Measurements from ENCODE around the gene TSC1. TPM values are rescaled to one million over a fixed set of nuclear protein-coding genes. Genes with fewer than 3 reads are reported as not detected.
A peak's percentile ranks its signal among the peaks of the same experiment; 100 is the strongest.

Gene TSC1
- total and polyA plus RNA-seq, 10 of the 15 experiments (the other 5 are each of a cell fraction or from before 2014, with no cell fraction given), result 4.0 to 48.0 (median 14.9) TPM

GRCh38 chr9:132892400-132892799, 52.0 kb downstream of the TSC1 start (continued):
- no peak for TF ChIP-seq ELK1 (IDR thresholded peaks at IDR 0.05; ENCODE audit: low read depth, low read length)
- no peak for TF ChIP-seq BMI1 (IDR thresholded peaks at IDR 0.05; ENCODE audit: borderline replicate concordance)
- TF ChIP-seq NFYB (IDR thresholded peaks at IDR 0.05; ENCODE audit: insufficient read depth, low read depth, low read length), result no peak
- TF ChIP-seq SUZ12 (IDR thresholded peaks at IDR 0.05; ENCODE audit: unreplicated experiment), result no peak
- TF ChIP-seq CBX5 (IDR thresholded peaks at IDR 0.05; ENCODE audit: low read depth), result no peak

- no TSS peak for BruUV-seq (replicated peaks)
- Histone ChIP-seq H4K20me1 (ENCODE audit: control insufficient read depth, insufficient read depth) (no peaks in the 10 kb centered on the region), H3K4me1 (ENCODE audit: control insufficient read depth, insufficient read depth, low read length) (no peaks in the 10 kb centered on the region), H3K9me3 (replicated peaks; ENCODE audit: control insufficient read depth, insufficient read depth, low read length) (no peaks in the 10 kb centered on the region), H3K27ac (ENCODE audit: control insufficient read depth, insufficient read depth) (no peak overlapping the region), H2AFZ (ENCODE audit: control insufficient read depth, low read depth, low read length) (no peak overlapping the region), H3K4me3 (no peak overlapping the region), H3K27me3 (replicated peaks in 1 of 2; ENCODE audit: control insufficient read depth in 2 of 2, insufficient read depth in 2 of 2, low read length in 1 of 2) (peaks cover 2% of the 10 kb centered on the region in 2 experiments; a peak in 1 of 4 replicates), H3K4me2 (ENCODE audit: control insufficient read depth, insufficient read depth) (no peak overlapping the region), H3K9ac (ENCODE audit: control insufficient read depth, insufficient read depth, low read length) (no peak overlapping the region), H3K36me3 (ENCODE audit: control insufficient read depth in 2 of 2, insufficient read depth in 2 of 2, low read length in 1 of 2) (no peaks in the 10 kb centered on the region), H3K79me2 (ENCODE audit: control insufficient read depth, insufficient read depth, low read length) (no peaks in the 10 kb centered on the region)
- in situ Hi-C loops (cut with MboI) (no loop called here), intact Hi-C loops (cut with micrococcal nuclease; ENCODE audit: unreplicated experiment) (no loop called here)
- ChIA-PET CTCF (interaction anchor here (2.3 kb wide), 1 partner anchor 14 kb away, joined by 8 read pairs; no protein-coding TSS in a partner anchor), POLR2A (no interaction called here), RAD21 (ENCODE audit: unreplicated experiment) (interaction anchor here (0.6 kb wide), 1 partner anchor 52 kb away, joined by 3 read pairs; no protein-coding TSS in a partner anchor), SMC1A (ENCODE audit: uncharacterized antibody, unreplicated experiment) (no interaction called here)
- TF ChIP-seq ZNF207 (IDR thresholded peaks at IDR 0.05; ENCODE audit: borderline replicate concordance) (no peak), POLR2AphosphoS2 (IDR thresholded peaks at IDR 0.05; ENCODE audit: low read depth, low read length) (no peak), BHLHE40 (IDR thresholded peaks at IDR 0.05; ENCODE audit: borderline replicate concordance in 1 of 2, low read depth in 2 of 2, low read length in 1 of 2) (peak in 1 of 2 experiments; percentile 20; a peak in 1 of 4 replicates), SMC3 (IDR thresholded peaks at IDR 0.05; ENCODE audit: borderline replicate concordance, low read length) (no peak)
- ATAC-seq, result peak; percentile 26; the same call in 2 of the 3 replicates
- DNase-seq (ENCODE audit: low read depth, low spot score), result no peak
- no peak for FAIRE-seq
- WGBS (ENCODE audit: insufficient coverage, insufficient replicate concordance, low lambda C conversion rate, missing lambda C conversion rate), result 33% methylated on average over 18 of the region's 18 CpGs
These were observed 56.3 kb downstream of the TSC1 start for GRCh38 chr9:132888151-132888550.
